Stimulated activated CD4-positive, alpha-beta T cell treated with anti-CD3 and anti-CD28 coated beads, Interleukin-4, amount 100 ng/mL, for 24 hours (primary cell): ENCODE measurements around the gene NUFIP2.
"Not testable (repeated sequence)": the region's sequence is repeated elsewhere in the genome, so short reads cannot be mapped to it uniquely, and the experiment has no call there.

Source experiments
- DNase-seq: peaks from one replicate; pipeline ENCODE4 v3.0.0-alpha.2; 2020

NUFIP2 gene

DNA sequence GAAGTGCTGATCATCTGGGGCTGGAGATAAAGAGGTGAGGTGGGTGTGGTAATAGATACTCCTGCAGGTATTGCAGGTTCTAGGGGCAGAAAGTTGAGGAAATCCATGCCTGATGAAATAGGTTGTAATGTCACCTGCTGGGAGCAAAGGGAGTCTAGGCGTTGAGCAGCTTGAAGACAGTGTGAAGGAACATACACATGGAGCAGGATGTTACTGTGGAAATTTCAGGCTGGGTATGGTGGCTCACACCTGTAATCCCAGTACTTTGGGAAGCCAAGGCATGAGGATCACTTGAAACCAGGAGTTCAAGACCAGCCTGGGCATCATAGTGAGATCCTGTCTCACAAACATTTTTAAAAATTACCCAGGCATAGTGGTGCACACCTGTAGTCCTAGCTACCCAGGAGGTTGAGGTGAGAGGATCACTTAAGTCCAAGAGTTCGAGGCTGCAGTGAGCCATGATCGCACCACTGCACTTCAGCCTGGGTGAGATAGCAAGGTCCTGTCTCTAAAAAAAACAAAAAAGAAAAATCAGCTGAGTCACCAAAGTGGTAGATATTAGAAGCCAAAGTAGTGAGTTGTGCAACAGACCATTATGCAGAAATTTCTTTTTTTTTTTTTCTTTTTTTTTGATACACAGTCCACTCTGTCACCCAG lies 56.3 kb downstream of the NUFIP2 start:
- DNase-seq = no peak

DNA sequence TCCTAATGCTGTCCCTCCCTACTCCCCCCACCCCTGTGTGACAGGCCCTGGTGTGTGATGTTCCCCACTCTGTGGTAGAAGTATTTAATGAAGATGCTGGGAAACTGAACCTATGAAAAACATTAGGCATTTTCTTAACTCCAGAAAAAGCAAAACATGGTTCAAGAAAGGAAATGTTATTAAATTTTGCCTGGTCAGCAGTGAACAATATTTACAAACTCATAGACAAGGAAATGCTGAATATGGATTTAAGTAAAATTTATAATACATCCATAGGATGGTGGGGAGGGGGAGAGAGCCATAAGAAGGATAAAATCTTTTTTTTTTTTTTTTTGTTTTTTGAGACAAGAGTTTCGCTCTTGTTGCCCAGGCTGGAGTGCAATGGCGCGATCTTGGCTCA lies 58.0 kb downstream of the NUFIP2 start:
- DNase-seq = no peak

- not testable (repeated sequence) for DNase-seq
Measured at GRCh38 chr17:29234972-29235371, 59.0 kb downstream of the NUFIP2 start.

- DNase-seq = no peak
Measured at GRCh38 chr17:29233301-29233700, 60.6 kb downstream of the NUFIP2 start.

DNA sequence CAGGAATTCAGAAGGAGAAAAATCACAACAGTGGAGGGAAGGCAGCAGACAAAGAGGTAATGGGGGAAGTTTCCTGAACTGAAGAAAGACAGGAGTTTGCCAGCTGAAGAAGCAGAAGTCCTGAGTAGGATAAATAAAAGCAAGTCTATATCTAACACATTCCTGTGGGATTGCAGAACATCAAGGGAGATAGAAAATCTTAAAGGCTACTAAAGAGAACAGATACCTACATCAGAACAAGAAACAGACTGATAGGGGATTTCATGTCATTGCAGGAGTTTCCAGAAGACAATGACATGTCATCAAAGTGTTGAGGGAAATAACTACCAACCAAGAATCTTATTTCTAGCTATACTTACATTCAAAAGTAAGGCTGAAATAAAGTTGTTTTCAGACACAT lies 68.6 kb downstream of the NUFIP2 start:
- DNase-seq = no peak

DNA sequence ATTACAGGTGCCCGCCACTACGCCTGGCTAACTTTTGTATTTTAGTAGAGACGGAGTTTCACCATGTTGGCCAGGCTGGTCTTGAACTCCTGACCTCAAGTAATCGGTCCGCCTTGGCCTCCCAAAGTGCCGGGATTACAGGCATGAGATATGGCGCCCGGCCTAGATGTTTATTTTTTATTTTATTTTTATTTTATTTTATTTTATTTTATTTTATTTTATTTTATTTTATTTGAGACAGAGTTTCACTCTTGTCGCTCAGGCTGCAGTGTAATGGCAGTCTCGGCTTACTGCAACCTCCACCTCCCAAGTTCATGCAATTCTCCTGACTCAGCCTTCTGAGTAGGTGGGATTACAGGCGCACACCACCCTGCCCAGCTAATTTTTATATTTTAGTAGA lies 72.6 kb downstream of the NUFIP2 start:
- not testable (repeated sequence) for DNase-seq

- DNase-seq = peak; percentile 79
Measured at GRCh38 chr17:29219378-29220047, 74.4 kb downstream of the NUFIP2 start.

GRCh38 chr17:29216856-29217255 lies 77.1 kb downstream of the NUFIP2 start:
- no peak for DNase-seq

GRCh38 chr17:29216181-29216580 lies 77.8 kb downstream of the NUFIP2 start:
- no peak for DNase-seq

DNA sequence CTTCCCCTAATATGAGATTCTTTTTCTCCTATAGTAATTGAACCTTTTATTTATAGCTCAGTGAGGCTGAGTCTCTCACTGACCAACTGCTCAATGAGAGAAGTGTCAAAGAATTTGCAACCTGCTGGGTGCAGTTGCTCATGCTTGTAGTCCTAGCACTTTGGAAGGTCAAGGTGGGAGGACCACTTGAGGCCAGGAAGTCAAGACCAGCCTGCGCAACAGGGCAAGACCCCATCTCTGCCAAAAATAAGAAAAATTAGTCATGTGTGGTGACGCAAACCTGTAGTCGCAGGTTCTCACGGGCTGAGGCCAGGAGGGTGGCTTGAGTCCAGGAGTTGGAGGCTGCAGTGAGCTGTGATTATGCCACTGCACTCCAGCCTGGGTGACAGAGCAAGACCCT lies 78.2 kb downstream of the NUFIP2 start:
- no peak for DNase-seq

- no peak for DNase-seq
Measured at GRCh38 chr17:29215174-29215573, 78.8 kb downstream of the NUFIP2 start.

GRCh38 chr17:29214215-29215146 lies 79.5 kb downstream of the NUFIP2 start:
- DNase-seq = no peak

DNA sequence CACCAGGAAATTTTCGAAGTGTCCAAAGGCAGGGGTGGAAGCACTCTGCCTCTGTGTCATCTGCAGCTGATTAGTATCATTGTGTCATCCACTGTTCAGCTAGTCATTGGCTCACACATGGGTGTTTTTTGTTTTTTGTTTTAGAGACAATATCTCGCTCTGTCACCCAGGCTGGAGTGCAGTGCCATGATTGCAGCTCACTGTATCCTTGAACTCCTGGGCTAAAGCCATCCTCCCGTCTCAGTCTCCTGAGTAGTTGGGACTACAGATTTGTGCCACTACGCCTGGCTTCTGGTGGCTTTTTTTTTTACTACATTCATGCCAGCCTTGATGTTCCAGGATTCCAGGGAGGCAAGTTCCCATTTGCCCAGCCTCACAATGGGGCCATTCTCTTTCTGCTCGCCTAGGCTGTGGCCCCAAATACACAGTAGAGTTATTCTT lies 81.2 kb downstream of the NUFIP2 start:
- DNase-seq = no peak

DNA sequence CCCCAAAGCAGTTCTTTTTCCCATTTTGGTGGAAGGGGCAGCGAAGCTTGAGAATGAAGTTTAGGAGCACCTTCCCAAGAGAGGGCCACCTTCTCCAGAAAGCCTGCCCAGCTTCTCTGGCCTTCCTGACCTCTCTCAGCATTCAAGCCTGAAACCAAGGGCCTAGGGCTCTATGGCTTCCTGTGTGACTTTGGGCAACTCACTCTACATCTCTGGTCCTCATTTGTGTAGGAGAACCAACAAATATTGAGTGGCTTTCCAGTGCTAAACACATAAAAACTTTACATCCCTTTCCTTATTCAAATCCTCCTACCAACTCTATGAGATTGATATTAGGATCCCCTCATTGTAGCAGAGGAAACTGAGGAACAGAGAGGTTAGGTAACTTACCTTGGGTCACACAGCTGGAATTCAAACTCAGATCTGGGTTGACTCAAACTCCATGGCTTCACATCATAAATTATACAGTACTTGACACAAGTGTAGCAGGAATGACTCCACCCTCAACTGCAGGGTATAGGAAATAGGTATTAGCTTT lies 81.8 kb downstream of the NUFIP2 start:
- no peak for DNase-seq

DNA sequence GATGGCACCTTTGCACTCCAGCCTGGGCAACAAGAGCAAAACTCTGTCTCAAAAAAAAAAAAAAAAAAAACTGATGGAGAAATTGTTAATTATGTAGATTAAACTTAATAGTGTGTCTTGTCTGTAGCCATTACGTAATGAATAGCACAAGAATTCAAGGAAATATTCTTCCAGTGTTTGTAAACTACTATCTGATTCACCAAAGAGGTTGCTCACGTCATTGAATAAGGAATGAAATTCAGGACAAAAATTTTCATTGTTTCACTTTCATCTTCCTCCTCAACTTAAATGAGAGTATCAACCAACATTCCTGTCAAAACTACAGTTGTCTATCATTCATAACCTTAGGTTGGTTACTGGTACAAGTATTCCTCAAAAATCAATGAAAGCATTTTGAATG lies 83.1 kb downstream of the NUFIP2 start:
- no peak for DNase-seq

DNA sequence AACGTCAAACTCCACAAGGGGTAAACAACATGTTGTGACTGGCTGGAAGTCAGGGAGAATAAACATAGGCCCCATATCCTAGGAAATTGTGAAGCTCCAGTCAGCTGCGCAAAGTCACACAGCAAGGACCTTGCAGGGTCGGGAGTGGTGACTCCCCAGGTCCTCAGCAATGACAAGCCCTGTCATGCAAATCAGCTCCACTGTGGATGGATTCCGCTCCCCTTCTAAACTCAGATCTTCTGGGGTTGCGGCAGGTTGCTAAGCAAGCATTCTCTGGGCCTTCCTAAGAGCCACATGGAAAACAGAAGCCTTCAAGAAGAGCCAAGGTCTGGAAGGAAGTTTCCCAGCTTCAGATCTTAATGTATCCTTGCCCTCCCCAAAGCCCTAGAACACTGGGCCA lies 84.9 kb downstream of the NUFIP2 start:
- DNase-seq = no peak

DNA sequence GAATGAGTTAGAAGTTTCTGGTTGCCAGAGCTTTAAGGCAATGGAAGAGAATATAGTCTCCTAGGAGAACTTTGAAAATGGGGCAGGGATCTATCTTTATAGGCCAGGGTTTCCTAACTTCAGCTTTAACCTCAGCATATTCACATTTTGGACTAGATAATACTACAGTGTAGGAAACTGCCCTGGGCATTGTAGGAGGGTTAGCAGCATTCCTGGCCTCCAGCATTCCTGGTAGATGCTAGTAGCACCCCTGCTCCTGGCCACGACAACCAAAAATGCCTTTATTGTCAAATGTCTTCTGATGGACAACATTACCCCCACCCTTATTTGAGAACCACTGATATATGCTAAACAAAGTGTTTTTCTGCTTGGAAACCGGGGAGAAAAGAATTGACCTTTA lies 86.0 kb downstream of the NUFIP2 start:
- no peak for DNase-seq
